NCI-H446 (cell line): ENCODE data around the gene TCF4.
A peak's percentile ranks its signal among the peaks of the same experiment; 100 is the strongest.

ENCODE experiments used
- DNase-seq, 2 experiments: peaks; one replicate each; lab custom pipeline; 2025; lab: John Stamatoyannopoulos, UW

TCF4 gene

GRCh38 chr18:55321265-55322177, 266.5 kb downstream of the TCF4 start:
- peak; percentile 76 to 95 for DNase-seq

DNA sequence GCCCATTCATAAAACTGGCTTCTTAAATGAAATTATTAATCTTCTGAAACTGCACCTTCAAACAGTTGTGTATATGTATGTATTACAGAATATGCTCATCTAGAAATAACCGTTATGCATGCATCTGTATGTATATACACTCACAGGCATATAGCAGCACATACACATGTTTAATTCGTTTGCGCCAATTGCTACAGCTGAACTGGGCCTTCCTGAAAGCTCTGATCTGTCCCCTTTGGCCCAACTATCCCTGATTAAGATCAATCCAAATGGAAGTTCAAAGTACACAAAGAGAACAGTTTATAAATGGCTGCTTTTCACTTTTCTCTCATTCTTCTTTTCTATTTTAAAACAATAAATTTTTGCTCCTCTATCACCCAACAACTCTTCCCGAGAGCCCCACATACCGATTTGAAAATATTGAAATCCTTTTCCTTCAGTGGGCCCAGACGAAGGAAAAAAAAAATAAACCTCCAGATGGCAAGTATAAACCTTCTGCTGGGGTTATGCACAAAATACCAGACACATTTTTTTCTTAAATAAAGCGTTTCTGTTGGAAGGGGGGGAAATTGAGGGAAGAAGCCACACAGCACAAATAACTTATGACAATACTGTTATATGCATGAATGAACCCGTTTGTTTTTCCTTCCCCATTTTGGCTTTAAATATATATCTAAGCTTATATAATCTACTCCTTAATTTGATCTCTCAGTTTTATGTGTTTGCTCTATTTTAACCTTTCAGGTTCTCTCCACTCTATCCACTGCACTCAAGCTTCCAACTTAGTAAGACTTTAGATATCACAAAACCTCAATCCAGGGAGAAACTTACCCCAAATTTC, 267.3 kb downstream of the TCF4 start:
- DNase-seq = peak; percentile 17 to 40

- DNase-seq = peak in 1 of 2 experiments; percentile 31
Measured at GRCh38 chr18:55319459-55320193, 268.4 kb downstream of the TCF4 start.

GRCh38 chr18:55318951-55319441, 269.0 kb downstream of the TCF4 start:
- DNase-seq = peak in 1 of 2 experiments; percentile 40

- no peak for DNase-seq
Measured at GRCh38 chr18:55317864-55318263, 270.1 kb downstream of the TCF4 start.

- no peak for DNase-seq
Measured at GRCh38 chr18:55317324-55317723, 270.7 kb downstream of the TCF4 start.

DNA sequence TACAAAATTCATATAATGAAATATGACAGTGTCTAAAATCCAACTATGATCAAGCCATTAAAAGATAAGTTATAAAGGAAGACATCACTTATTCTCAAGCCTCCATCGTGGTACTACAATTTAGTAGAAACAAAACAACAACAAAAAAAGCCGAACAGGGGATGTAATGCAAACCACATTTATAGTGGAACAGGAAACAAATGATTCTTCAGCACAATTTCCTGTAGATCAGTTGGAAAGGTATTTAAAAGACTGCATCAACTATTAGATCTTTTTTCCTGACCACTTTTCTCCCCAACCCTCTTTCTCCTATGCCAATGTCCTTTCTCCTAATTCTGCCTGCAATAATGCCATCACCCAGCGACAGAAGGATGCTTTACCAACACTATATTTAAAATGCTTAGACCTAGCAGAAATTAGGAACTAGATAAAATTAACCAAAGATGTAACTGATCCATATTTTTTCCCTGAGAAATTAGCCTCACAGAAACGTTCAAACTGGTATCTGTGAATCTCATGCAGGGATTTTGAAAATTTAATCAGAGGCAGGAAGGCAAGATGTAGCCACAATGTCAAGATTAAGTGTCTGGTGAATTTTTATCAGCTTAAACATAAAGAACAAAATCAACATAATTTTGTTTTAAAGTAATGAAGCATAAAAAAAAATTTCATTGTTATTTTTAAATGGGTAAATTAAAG, 271.4 kb downstream of the TCF4 start:
- DNase-seq = no peak

- DNase-seq = no peak
Measured at GRCh38 chr18:55314615-55315237, 273.3 kb downstream of the TCF4 start.

- no peak for DNase-seq
Measured at GRCh38 chr18:55314031-55314430, 274.0 kb downstream of the TCF4 start.

DNA sequence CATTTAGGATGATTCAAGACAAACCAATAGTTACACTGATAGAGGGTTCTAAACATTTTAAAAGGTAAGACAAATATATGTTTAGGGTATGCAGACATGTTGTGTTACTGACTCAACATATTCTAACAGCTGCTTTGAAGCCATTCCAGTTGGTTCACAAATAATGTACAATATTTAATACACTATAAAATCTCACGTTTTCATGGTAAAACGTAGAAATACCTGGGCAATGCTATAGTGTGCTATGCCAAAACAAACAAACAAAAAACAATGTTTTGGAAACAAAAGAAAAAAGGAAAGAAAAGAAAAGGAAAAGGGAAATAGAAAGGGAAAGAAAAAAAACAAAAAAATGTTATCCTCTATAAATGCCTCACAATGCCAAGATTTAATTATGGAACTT, 277.1 kb downstream of the TCF4 start:
- no peak for DNase-seq

DNA sequence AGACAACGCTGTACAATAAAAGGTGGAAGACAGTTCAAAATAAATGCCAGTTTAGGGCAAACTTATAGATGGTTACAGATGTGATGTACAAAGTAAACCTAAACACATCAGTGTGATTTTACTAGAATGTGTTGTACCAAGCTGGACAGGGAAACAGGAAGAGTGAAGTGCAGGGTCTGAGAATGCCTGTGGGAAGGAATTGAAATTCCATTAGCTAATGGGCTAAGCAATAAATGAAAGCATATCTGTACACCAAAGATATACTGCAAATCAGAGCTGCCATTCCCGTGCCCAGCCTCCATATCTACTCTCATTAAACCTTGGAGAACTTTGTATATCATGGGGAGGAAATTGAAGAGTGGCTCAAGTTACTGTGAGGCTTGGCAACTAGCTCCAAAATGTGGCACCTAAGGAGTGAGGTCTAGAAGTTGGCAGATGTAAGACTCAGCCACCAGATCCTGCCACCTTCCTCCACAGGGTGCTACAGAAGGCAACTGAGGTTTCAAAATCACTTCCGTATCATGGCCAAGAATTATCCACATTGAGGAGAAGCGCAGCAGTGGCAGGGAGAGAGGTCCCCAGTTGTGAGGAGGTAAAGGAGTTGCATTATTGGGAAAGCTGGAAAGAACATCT, 277.8 kb downstream of the TCF4 start:
- no peak for DNase-seq

DNA sequence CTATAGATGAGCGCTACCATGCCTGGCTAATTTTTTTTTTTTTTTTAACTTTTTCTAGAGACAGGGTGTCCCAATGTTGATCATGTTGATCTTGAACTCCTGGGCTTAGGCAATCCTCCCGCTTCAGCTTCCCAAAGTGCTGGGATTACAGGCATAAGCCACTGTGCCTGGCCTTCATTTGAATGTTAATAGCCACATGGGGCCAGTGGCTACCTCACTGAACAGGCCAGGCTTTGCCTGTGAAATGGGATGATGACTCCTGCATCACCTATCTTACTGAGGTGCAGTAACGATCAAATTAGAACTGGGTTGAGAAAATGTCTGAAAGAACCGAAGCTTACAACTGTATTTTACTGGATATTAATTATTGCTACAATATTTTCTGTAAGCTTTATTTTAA, 278.7 kb downstream of the TCF4 start:
- DNase-seq = no peak

DNA sequence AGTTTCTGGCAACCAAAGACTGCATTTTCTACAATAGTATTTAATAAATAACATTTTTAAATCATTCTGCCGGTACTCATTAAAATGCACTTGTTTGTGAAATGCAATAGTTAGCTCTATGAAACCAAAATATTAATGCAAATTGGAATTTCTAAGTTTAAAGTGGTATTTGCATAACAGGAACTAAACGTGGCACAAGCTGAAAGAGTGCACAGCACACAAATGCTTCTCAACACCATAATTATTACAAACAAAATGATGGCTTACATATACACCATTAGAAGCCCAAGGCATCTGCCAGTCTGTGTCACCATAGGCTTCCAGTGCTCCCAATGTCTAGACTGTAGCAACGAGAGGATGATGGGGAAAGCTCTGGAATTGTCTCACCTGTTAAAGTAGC, 280.5 kb downstream of the TCF4 start:
- no peak for DNase-seq

DNA sequence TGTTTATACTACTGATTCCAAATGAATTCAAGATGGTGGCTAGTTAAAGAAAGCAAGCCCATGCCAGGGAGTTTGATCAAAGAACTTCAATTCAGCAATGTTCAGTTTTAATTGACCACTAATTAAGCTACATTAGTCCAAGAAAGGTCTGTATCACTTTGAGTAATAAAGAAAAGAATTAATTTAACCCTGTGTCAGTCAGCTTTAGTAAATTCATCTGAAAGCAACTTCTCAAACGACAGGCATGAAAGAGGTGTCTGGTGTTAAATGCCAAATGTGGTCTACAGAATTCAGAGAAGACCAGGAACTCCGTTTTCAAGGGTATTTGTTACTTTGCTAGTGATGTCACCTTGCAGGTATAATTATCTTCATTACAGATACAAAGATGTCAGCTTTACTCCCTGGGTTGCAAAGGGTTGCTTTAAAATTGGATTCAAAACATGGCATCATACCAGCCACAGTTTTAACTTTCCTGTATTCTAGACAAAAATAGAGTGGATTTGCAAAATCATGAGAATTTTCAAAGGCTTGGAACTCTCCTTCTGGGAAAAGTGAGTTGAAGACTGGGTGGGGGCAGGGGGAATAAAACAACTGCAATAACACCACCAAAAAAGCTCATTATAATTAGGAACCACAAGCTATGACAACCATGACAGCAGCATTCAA, 281.5 kb downstream of the TCF4 start:
- DNase-seq = no peak

- DNase-seq = no peak
Measured at GRCh38 chr18:55302167-55302833, 285.7 kb downstream of the TCF4 start.

- no peak for DNase-seq
Measured at GRCh38 chr18:55301824-55302166, 286.2 kb downstream of the TCF4 start.

GRCh38 chr18:55300936-55301531, 287.0 kb downstream of the TCF4 start:
- no peak for DNase-seq

GRCh38 chr18:55300421-55300935, 287.5 kb downstream of the TCF4 start:
- DNase-seq = no peak

DNA sequence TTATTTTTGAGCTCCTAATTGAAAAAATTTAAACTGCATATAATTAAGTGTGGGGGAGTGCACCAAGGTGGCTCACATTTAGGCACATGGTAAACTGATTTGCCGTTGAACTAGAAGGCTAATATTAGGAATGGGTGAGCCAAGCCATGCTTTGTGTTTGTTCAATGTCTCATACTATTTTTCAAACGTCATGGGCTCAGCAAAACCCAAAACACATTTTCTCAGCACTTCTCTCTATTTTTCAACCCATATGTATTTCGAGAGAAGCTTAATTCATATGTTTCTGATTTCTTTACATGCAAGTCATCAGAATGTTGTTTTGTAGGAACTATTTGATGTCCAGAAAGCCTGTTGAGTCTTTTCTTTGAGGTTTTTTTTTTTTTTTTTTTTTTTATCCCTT, 291.2 kb downstream of the TCF4 start:
- no peak for DNase-seq
